ENCODE results near the gene FUT8.

Gene FUT8

GRCh38 chr14:65496178-65496993 lies 83.9 kb downstream of the FUT8 start:
- TF ChIP-seq CTCF (IDR thresholded peaks at IDR 0.05; ENCODE audit: low read depth, low read length, missing control alignments), result no peak
- no peak overlapping the region for H3K4me3 ChIP-seq (replicated peaks; ENCODE audit: low read depth, low read length)
- DNase-seq (ENCODE audit: extremely low read depth, low read depth), result no peak

- DNase-seq (ENCODE audit: extremely low read depth, low read depth), result no peak
- no peak for TF ChIP-seq CTCF (IDR thresholded peaks at IDR 0.05; ENCODE audit: low read depth, low read length, missing control alignments)
Measured at GRCh38 chr14:65499138-65499537, 86.6 kb downstream of the FUT8 start.

DNA sequence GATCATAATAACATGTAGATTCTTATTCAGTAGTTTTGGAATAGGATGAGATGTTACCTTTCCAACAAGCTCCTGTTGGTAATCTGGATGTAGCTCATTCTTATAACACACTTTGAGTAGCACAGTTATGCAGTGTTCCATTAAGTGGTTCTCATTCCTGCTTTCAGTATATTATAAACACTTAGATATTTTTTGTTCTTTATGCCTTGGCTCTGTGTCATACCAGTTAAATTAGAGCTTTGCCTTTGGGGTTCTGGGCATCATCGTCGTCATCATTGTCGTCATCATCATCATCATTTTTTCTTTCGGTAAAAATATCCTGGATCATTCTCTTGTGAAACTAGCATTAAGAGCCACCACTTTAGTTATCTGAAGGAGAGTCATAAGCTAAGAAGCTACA lies 87.5 kb downstream of the FUT8 start:
- no peak overlapping the region for H3K4me3 ChIP-seq (replicated peaks; ENCODE audit: low read depth, low read length)
- no peak for DNase-seq (ENCODE audit: extremely low read depth, low read depth)
- no peak for TF ChIP-seq CTCF (IDR thresholded peaks at IDR 0.05; ENCODE audit: low read depth, low read length, missing control alignments)

More at GRCh38 chr14:65499138-65499537, 86.6 kb downstream of the FUT8 start:
- no peak overlapping the region for H3K4me3 ChIP-seq (replicated peaks; ENCODE audit: low read depth, low read length)

- DNase-seq (ENCODE audit: extremely low read depth, low read depth), result no peak
- no peak for TF ChIP-seq CTCF (IDR thresholded peaks at IDR 0.05; ENCODE audit: low read depth, low read length, missing control alignments)
- no peak overlapping the region for H3K4me3 ChIP-seq (replicated peaks; ENCODE audit: low read depth, low read length)
Measured at GRCh38 chr14:65501328-65501727, 88.8 kb downstream of the FUT8 start.

GRCh38 chr14:65502676-65503124 lies 90.2 kb downstream of the FUT8 start:
- no peak for DNase-seq (ENCODE audit: extremely low read depth, low read depth)
- no peak for TF ChIP-seq CTCF (IDR thresholded peaks at IDR 0.05; ENCODE audit: low read depth, low read length, missing control alignments)
- H3K4me3 ChIP-seq (replicated peaks; ENCODE audit: low read depth, low read length), result no peak overlapping the region

DNA sequence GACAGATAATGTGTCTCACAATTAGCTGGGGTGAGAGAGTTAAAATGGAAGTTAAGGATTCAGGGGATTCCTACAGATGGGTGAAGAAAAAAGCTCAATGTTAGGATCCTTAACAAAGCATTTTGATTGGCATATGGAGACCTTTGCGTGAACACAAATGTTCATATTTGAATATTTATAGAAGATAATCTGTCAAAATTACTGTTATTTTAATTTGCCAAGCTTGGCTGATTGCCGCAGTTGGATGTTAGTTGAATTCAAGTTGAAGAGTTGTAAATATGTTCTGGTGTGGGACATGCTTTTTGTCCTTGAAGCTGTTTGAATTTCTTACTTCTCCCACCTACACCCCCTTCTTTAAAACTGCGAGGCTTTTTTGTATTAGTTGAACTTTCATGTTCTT lies 91.2 kb downstream of the FUT8 start:
- TF ChIP-seq CTCF (IDR thresholded peaks at IDR 0.05; ENCODE audit: low read depth, low read length, missing control alignments), result no peak
- H3K4me3 ChIP-seq (replicated peaks; ENCODE audit: low read depth, low read length), result no peak overlapping the region
- no peak for DNase-seq (ENCODE audit: extremely low read depth, low read depth)
